GM18867 (cell line): ENCODE measurements around the gene VEZF1.
A peak's percentile ranks its signal among the peaks of the same experiment; 100 is the strongest.
"Not testable (repeated sequence)": the region's sequence is repeated elsewhere in the genome, so short reads cannot be mapped to it uniquely, and the experiment has no call there.

Experiments used
- ATAC-seq: cut with Tn5 transposase; IDR thresholded peaks from one replicate; pipeline ENCODE4 v1.9.1; 2021; ENCODE audit warnings: mild to moderate bottlenecking, moderate library complexity; ENCODE audit not compliant: unreplicated experiment

The VEZF1 gene

GRCh38 chr17:57976594-57976993 lies 11.5 kb downstream of the VEZF1 start:
- no peak for ATAC-seq

- ATAC-seq: no peak
Observed at GRCh38 chr17:57975044-57975443, 13.0 kb downstream of the VEZF1 start.

- not testable (repeated sequence) for ATAC-seq
Observed at GRCh38 chr17:57974053-57974824, 13.8 kb downstream of the VEZF1 start.

- ATAC-seq: no peak
Observed at GRCh38 chr17:57972151-57972550, 15.9 kb downstream of the VEZF1 start.

- no peak for ATAC-seq
Observed at GRCh38 chr17:57971572-57971971, 16.5 kb downstream of the VEZF1 start.

- ATAC-seq: no peak
Observed at GRCh38 chr17:57970710-57971109, 17.3 kb downstream of the VEZF1 start.

GRCh38 chr17:57968456-57968855 lies 19.6 kb downstream of the VEZF1 start:
- ATAC-seq: no peak

- ATAC-seq: no peak
Observed at GRCh38 chr17:57966875-57967274, 21.2 kb downstream of the VEZF1 start.

- ATAC-seq: no peak
Observed at GRCh38 chr17:57966246-57966645, 21.8 kb downstream of the VEZF1 start.

GRCh38 chr17:57965521-57966160 lies 22.4 kb downstream of the VEZF1 start:
- no peak for ATAC-seq

- ATAC-seq: no peak
Observed at GRCh38 chr17:57963149-57963511, 24.9 kb downstream of the VEZF1 start.

- ATAC-seq: no peak
Observed at GRCh38 chr17:57962279-57963148, 25.5 kb downstream of the VEZF1 start.

- no peak for ATAC-seq
Observed at GRCh38 chr17:57959929-57960328, 28.1 kb downstream of the VEZF1 start.

- not testable (repeated sequence) for ATAC-seq
Observed at GRCh38 chr17:57958391-57958790, 29.7 kb downstream of the VEZF1 start.

GRCh38 chr17:57957886-57958285 lies 30.2 kb downstream of the VEZF1 start:
- ATAC-seq: no peak

GRCh38 chr17:57957120-57957850 lies 30.8 kb downstream of the VEZF1 start:
- ATAC-seq: no peak

- peak; percentile 72 for ATAC-seq
Observed at GRCh38 chr17:57956291-57957119, 31.5 kb downstream of the VEZF1 start.

GRCh38 chr17:57955183-57955931 lies 32.7 kb downstream of the VEZF1 start, which contains the start of gene CUEDC1:
CUEDC1 (minus strand) TSS chr17:57955412; CDS start chr17:57885564, 69,848 bp downstream.
- peak; percentile 58 for ATAC-seq
